ENCODE measurements around the gene IGFL3.

GRCh38 chr19:46077815-46078167 lies 46.7 kb downstream of the IGFL3 start:
- no peak for TF ChIP-seq POLR2A (IDR thresholded peaks at IDR 0.05; ENCODE audit: low read length)
- no peak for TF ChIP-seq GATA1 (IDR thresholded peaks at IDR 0.05; ENCODE audit: low read depth, low read length)
